Measurements from ENCODE around the gene SLC25A24.
"Not testable (repeated sequence)": the region's sequence is repeated elsewhere in the genome, so short reads cannot be mapped to it uniquely, and the experiment has no call there.

Gene SLC25A24

GRCh38 chr1:108139555-108139954 lies 60.6 kb downstream of the SLC25A24 start:
- DNase-seq (ENCODE audit: low spot score) = not testable (repeated sequence)

DNA sequence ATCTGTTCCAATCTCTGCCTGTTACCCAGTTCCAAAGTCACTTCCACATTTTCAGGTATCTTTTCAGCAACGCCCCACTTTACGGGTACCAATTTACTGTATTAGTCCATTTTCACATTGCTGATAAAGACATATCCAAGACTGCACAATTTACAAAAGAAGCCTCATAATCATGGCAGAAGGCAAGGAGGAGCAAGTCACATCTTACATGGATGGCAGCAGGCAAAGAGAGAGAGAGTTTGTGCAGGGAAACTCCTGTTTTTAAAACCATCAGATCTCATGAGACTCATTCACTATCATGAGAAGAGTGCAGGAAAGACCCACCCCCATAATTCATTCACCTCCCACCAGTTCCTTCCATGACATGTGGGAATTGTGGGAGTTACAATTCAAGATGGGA lies 67.0 kb downstream of the SLC25A24 start:
- DNase-seq (ENCODE audit: low spot score) = not testable (repeated sequence)

DNA sequence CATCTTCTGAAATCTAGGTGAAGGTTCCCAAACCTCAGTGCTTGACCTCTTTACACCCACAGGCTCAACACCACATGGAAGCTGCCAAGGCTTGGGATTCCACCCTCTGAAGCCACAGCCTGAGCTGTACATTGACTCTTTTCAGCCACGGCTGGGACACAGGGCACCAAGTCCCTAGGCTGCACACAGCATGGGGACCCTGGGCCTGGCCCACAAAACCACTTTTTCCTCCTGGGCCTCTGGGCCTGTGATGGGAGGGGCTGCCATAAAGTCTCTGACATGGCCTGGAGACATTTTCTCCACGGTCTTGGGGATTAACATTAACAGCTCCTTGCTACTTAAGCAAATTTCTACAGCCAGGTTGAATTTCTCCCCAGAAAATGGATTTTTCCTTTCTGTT lies 67.8 kb downstream of the SLC25A24 start:
- DNase-seq (ENCODE audit: low spot score) = not testable (repeated sequence)

GRCh38 chr1:108131281-108131680 lies 68.9 kb downstream of the SLC25A24 start:
- DNase-seq (ENCODE audit: low spot score) = not testable (repeated sequence)

DNA sequence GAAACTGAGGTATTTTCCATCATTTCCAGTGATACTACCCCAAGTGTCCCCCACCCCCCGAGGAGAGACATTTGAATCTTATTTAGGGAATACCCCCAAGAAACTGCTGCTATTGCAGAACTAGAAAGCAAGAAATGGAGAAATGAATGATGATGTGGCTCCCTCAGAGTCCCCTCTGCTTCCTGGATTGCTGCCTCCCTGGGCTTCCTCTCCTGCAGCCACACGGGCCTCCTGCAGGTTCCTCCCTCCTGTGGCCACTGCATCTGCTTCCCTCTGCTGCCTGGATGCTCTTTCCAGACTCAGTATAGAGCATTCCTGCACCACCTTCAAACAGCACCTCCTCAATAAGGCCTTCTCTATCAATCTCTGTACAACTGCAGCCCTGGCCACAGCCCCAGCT lies 69.3 kb downstream of the SLC25A24 start:
- no peak for DNase-seq (ENCODE audit: low spot score)

DNA sequence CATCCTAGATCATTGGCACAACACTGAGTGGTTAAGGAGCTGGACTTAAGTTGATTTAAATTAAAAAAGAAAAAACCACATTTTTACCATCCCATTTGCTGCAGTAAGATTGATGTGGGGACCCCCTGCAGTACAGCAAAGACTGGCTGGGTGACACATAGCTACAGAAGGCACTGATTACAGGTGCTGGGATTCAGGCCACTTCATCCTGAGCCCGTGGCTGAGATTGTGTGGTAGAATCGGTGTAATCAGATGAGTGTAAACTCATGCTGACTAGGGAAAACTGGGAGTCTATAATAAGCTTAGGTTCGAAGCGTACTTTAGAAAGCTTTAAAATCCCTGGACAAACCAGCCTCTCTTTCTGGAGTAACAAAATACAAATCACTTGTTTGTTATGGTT lies 70.1 kb downstream of the SLC25A24 start:
- DNase-seq (ENCODE audit: low spot score) = no peak

GRCh38 chr1:108125312-108126138 lies 74.6 kb downstream of the SLC25A24 start:
- peak; percentile 73 for DNase-seq (ENCODE audit: low spot score)

- no peak for DNase-seq (ENCODE audit: low spot score)
Measured at GRCh38 chr1:108124622-108125311, 75.4 kb downstream of the SLC25A24 start.

DNA sequence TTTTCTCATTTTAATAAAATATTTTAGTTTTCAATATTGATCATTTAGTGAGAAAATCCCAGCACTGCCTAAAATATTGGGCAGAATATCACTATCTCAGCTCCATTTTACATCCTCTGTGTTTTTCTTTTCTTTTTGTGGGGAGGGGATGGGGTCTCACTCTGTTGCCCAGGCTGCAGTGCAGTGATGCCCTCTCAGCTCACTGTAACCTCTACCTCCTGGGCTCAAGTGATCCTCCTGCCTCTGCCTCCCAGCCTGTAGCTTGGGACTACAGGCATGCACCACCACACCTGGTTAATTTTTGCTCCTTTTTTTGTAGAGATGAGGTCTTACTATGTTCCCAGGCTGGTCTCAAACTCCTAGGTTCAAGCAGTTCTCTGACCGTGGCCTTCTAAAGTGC lies 76.1 kb downstream of the SLC25A24 start:
- DNase-seq (ENCODE audit: low spot score) = no peak

GRCh38 chr1:108121358-108122143 lies 78.6 kb downstream of the SLC25A24 start:
- no peak for DNase-seq (ENCODE audit: low spot score)

DNA sequence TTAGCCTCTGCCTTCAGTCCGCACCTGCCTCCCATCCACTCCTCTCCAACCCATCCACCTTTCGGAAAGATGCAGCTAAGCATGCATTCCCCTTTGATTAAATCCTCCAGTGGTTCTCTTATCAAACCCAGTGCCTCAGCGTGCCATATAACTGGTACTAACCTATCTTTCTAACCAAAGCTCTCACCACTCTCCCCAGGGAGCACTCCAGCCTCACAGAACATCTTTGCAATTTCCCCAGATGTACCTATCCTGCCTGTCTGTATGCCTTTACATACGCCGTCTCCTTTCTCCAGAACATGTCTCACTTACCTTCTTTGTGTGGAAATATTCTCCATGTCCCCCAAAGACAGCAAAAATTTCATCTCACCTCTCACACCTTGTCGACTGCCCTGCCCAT lies 80.0 kb downstream of the SLC25A24 start:
- DNase-seq (ENCODE audit: low spot score) = no peak

GRCh38 chr1:108119500-108119899 lies 80.6 kb downstream of the SLC25A24 start:
- DNase-seq (ENCODE audit: low spot score) = no peak

GRCh38 chr1:108117945-108118902 lies 81.9 kb downstream of the SLC25A24 start:
- no peak for DNase-seq (ENCODE audit: low spot score)

- DNase-seq (ENCODE audit: low spot score) = no peak
Measured at GRCh38 chr1:108117237-108117636, 82.9 kb downstream of the SLC25A24 start.

DNA sequence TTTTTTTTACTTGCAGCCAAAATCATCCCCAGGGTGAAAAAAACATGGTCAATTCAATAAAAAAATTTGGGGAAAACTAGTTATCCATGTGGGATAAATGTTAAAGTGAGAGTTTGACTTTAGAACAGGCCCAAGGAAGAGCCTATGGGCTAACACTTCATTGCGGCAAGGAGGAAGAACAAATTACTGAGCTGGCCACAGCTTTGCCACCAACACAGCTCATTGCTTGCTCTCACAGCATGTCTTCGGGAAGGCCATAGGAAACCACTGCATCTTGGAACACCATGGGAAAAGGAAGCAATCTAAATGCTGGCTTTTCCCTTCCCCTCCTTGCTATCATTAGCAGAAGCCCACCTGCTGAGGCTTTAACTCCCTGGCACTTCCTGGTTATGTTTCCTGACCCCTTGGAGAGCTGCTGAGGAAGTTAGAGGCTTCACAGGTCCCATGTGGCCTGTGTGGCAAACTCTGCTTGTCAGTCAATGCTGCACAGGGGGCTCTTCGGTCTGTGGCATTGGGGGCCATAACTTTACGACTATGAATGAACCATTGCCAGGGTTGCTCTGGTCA lies 86.0 kb downstream of the SLC25A24 start:
- no peak for DNase-seq (ENCODE audit: low spot score)

GRCh38 chr1:108113496-108113895 lies 86.6 kb downstream of the SLC25A24 start:
- no peak for DNase-seq (ENCODE audit: low spot score)

GRCh38 chr1:108109295-108109973 lies 90.7 kb downstream of the SLC25A24 start:
- no peak for DNase-seq (ENCODE audit: low spot score)

DNA sequence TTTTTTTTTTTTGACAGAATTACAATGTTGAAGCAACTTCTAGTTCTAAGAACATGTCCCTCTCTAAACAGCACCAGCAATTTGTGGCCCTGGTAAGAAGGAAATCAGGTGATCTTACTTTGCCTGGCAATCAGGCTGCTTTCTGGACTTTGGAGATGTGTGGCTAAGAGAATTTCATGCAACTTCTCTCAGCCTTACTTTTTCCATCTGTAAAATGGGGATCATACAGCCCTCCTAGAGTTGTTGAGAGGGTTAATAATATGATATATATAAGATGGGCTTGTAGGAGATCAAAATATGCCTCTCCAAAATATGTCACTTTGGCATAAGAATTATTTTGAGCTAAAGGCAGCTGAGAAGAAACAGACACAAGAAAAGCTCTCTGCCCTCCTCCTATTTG lies 92.0 kb downstream of the SLC25A24 start:
- no peak for DNase-seq (ENCODE audit: low spot score)

DNA sequence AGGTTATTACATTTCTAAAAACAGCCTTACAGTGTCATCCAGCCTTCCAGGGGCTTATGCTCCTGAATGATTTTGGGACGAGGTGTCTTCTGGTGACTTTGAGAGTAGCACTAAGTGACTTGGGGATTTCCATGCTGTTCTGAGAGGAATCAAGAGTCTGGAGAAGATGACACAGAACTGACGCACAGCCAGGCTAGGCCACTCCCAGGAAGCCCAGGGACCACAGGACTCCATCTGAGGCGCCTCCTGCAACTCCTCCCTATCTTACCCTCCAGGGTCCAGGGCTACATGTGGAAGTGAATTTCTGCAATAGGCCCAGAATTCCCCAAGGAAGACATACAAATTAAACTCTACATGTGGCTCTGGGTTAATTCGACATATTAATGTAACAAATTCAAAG lies 92.5 kb downstream of the SLC25A24 start:
- DNase-seq (ENCODE audit: low spot score) = no peak

DNA sequence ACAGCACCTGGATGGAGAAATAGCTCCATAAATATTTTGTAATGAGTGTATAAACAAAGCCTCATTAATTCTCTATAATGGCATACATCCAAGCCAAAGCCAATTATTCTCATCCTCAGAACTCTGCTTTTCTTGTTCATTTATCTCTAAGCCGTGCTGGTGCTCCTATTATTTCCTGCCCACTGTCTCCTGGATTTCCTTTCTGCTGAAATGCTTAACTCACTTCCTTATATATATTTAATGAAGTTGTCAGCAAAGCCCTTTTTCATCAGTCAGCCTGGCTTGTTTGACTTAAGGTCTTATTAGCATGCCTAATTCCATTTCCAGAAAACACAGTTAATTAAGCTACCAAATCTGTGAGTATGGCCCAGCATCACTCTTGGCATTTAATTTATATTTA lies 93.4 kb downstream of the SLC25A24 start:
- no peak for DNase-seq (ENCODE audit: low spot score)

DNA sequence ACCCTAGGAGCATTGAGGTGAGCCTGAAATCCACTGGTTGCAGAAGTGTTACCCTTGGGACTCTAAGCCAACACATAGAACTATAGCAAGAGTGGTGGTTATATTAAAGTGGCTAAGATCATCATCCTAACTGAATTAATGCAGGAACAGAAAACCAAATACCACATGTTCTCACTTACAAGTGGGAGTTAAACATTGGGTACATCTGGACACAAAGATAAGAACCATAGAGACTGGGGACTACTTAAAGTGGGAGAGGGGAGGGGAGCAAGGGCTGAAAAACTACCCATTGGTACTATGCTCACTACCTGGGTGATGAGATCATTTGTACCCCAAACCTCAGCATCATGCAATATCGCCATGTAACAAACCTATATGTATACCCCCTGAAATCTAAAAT lies 100.0 kb downstream of the SLC25A24 start:
- no peak for DNase-seq (ENCODE audit: low spot score)

Data from CD4-positive, alpha-beta T cell treated with Interleukin-6 at 100 ng/mL for 8 hours (primary cell).